Measurements from ENCODE around the gene GORASP2. TPM values are rescaled to one million over a fixed set of nuclear protein-coding genes. Genes with fewer than 3 reads are reported as not detected.

The GORASP2 gene
- 61.5 TPM for total RNA-seq
- long read RNA-seq, transcript GORASP2-201 (10 exons, 3,173 nt) = major isoform, 80 of 102 reads
- long read RNA-seq, partial matches to known transcripts = 15 of 102 reads
- long read RNA-seq, other reads (novel, unspliced or antisense) = 6 of 102 reads

- DNase-seq = peak; percentile 98
- Histone ChIP-seq H3K9me3 (replicated peaks) (no peaks in the 10 kb centered on the region), H3K27me3 (ENCODE audit: low read depth) (no peaks in the 10 kb centered on the region), H3K27ac (replicated peaks) (peak within 1 kb of the TSS; percentile 97), H3K4me1 (peaks cover 52% of the 10 kb centered on the region), H3K36me3 (no peaks in the 10 kb centered on the region), H3K4me3 (peak within 1 kb of the TSS; percentile 95)
- TF ChIP-seq, protein P1, sequence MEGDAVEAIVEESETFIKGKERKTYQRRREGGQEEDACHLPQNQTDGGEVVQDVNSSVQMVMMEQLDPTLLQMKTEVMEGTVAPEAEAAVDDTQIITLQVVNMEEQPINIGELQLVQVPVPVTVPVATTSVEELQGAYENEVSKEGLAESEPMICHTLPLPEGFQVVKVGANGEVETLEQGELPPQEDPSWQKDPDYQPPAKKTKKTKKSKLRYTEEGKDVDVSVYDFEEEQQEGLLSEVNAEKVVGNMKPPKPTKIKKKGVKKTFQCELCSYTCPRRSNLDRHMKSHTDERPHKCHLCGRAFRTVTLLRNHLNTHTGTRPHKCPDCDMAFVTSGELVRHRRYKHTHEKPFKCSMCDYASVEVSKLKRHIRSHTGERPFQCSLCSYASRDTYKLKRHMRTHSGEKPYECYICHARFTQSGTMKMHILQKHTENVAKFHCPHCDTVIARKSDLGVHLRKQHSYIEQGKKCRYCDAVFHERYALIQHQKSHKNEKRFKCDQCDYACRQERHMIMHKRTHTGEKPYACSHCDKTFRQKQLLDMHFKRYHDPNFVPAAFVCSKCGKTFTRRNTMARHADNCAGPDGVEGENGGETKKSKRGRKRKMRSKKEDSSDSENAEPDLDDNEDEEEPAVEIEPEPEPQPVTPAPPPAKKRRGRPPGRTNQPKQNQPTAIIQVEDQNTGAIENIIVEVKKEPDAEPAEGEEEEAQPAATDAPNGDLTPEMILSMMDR (IDR thresholded peaks at IDR 0.05; ENCODE audit: borderline replicate concordance) = peak; percentile 98
- intact Hi-C loops (cut with micrococcal nuclease) = no loop called here
Observed at GRCh38 chr2:170928824-170929685, at the start of gene GORASP2. Gene GORASP2, plus strand, starts transcription at chr2:170929253. Its CDS starts 88 bp downstream, at chr2:170929341.

DNA sequence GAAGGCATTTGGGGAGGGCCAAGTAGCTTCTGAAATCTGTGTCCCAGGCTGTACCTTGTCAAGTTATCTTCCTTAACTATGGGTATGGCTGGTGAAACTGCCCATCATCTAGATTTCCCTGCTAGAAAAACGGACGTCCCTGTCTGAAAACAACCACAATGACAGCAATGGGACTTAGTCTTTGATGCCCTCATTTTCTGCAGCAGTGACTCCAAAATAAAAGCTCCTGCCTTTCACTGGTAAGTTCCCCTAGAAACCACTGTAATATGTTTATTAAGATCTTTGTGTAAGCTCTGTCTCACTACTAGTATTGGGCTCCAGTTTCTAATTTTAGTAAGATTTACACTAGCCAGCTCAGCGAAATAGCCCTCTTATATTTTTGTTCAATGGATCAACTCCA lies 47.2 kb upstream of the GORASP2 start:
- Histone ChIP-seq H3K4me1 (no peaks in the 10 kb centered on the region), H3K27ac (replicated peaks) (no peak overlapping the region), H3K4me3 (no peak overlapping the region), H3K9me3 (replicated peaks) (no peaks in the 10 kb centered on the region), H3K36me3 (no peaks in the 10 kb centered on the region), H3K27me3 (ENCODE audit: low read depth) (peaks cover 34% of the 10 kb centered on the region)
- intact Hi-C loops (cut with micrococcal nuclease) = no loop called here
- TF ChIP-seq, protein P1 (IDR thresholded peaks at IDR 0.05; ENCODE audit: borderline replicate concordance) = no peak
- no peak for DNase-seq

DNA sequence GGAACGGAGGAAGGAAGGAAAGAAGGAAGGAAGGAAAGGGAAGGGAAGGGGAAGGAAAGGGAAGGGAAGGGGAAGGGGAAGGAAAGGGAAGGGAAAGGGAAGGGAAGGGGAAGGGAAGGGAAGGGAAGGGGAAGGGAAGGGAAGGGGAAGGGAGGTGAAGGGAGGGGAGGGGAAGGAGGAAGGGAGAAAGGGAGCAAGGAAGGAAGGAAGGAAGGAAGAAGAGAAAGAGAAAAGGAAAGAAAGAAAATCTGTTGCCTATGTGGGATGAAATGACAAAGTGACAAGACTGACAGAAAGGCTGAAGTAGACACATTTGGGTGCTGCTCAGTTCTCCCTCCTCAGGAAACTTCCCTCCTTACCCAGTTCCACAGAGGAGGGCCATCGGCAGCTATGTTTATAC lies 46.3 kb upstream of the GORASP2 start:
- TF ChIP-seq, protein P1 (IDR thresholded peaks at IDR 0.05; ENCODE audit: borderline replicate concordance) = no peak
- Histone ChIP-seq H3K27ac (replicated peaks) (no peak overlapping the region), H3K27me3 (ENCODE audit: low read depth) (peaks cover 35% of the 10 kb centered on the region), H3K36me3 (no peaks in the 10 kb centered on the region), H3K9me3 (replicated peaks) (no peaks in the 10 kb centered on the region), H3K4me3 (no peak overlapping the region), H3K4me1 (no peaks in the 10 kb centered on the region)
- DNase-seq = no peak
- intact Hi-C loops (cut with micrococcal nuclease) = no loop called here

DNA sequence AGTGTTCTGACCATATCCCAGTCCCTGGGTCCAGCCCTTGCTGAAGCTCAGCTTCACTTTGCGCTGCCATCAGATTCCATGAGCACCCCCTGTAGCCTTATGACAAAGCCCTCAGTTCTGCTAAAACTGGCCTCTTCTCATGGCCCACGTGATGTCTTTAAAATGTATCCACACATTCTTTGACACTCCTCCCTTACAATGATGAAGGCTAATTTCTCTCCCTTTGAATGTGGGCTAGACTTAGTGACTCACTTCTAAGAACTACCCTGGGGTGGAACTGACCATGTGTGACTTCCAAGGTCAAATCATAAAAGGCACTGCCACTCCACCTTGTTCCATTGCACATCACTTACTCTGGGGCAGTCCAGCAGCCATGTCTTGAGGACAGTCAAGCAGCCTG lies 45.4 kb upstream of the GORASP2 start:
- Histone ChIP-seq H3K4me1 (no peaks in the 10 kb centered on the region), H3K9me3 (replicated peaks) (no peaks in the 10 kb centered on the region), H3K4me3 (no peak overlapping the region), H3K27me3 (ENCODE audit: low read depth) (peaks cover 35% of the 10 kb centered on the region), H3K27ac (replicated peaks) (no peak overlapping the region), H3K36me3 (no peaks in the 10 kb centered on the region)
- DNase-seq = no peak
- TF ChIP-seq, protein P1 (IDR thresholded peaks at IDR 0.05; ENCODE audit: borderline replicate concordance) = no peak
- intact Hi-C loops (cut with micrococcal nuclease) = no loop called here

- H3K27ac ChIP-seq (replicated peaks) = no peak overlapping the region
- H3K9me3 ChIP-seq (replicated peaks) = no peaks in the 10 kb centered on the region
- H3K36me3 ChIP-seq = no peaks in the 10 kb centered on the region
- TF ChIP-seq, protein P1 (IDR thresholded peaks at IDR 0.05; ENCODE audit: borderline replicate concordance) = no peak
- no peaks in the 10 kb centered on the region for H3K4me1 ChIP-seq
- intact Hi-C loops (cut with micrococcal nuclease) = no loop called here
- H3K4me3 ChIP-seq = no peak overlapping the region
- no peak for DNase-seq
- H3K27me3 ChIP-seq (ENCODE audit: low read depth) = peaks cover 45% of the 10 kb centered on the region
Observed at GRCh38 chr2:170885130-170885791, 43.8 kb upstream of the GORASP2 start.

All from left ventricle myocardium inferior (tissue), 1 donor.